ENCODE data around the gene GIT2. TPM values are rescaled to one million over a fixed set of nuclear protein-coding genes. Genes with fewer than 3 reads are reported as not detected.

Gene GIT2
- total and polyA plus RNA-seq, 10 of the 15 experiments (the other 5 are each of a cell fraction or from before 2014, with no cell fraction given) = 9.1 to 49.9 (median 43.9) TPM

DNA sequence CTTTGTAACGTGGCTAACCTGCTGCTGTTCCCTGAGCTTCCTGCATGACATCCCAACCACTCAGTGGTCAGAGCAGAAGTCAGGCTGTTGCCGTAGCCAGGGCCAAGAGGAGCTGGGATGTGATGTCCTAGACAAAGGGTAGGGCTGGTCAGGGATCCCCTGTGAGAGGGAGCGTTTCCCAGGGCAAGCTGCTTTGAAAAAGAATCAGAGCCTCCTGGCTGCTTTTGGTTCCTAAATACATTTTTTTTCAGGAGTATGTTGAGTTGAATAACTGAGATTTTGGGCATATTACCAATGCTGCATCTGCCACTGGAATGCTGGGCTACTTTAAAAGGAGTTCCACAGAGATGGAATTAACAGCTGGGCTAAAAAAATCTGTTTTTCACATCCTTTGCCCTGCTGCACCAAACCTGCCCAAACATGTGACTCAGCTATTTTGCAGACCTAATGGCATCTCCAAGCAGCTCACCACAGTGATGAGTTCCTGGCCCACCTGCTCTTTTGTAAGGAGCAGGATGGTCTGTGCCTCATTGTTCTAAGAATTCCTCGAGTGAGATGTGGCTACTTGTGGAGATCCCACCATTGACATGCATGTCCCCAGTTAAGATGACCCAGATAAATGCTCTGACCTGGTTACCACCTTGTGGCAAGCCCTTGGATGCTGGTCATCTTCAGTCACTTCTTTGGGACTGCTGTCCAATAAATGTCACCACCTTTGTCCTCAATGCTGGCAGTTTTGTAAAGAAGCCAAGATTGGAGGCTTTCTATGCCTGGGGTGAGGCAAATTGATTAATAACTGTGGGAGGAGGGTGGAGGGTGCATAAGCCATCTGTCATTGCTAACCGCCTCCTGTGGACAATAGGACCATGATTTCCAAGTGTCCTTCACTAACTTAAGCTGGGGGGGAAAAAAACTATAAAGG is 27.2 kb upstream of the GIT2 start:
- in situ Hi-C loops (cut with MboI) (no loop called here), intact Hi-C loops (cut with micrococcal nuclease; ENCODE audit: unreplicated experiment) (no loop called here)
- no peak overlapping the region for H3K9ac ChIP-seq (ENCODE audit: control insufficient read depth, insufficient read depth, low read length)
- no peak overlapping the region for H3K27ac ChIP-seq (ENCODE audit: control insufficient read depth, insufficient read depth)
- no peaks in the 10 kb centered on the region for H3K27me3 ChIP-seq (replicated peaks in 1 of 2; ENCODE audit: control insufficient read depth in 2 of 2, insufficient read depth in 2 of 2, low read length in 1 of 2)
- H3K4me1 ChIP-seq (ENCODE audit: control insufficient read depth, insufficient read depth, low read length) = no peaks in the 10 kb centered on the region
- RAD21 ChIA-PET (ENCODE audit: unreplicated experiment) = interaction anchor here (0.7 to 1.5 kb wide), 3 partner anchors 19 to 408 kb away, joined by 3 to 4 read pairs (median 3); no protein-coding TSS in a partner anchor
- H3K4me3 ChIP-seq = no peak overlapping the region
- SMC1A ChIA-PET (ENCODE audit: uncharacterized antibody, unreplicated experiment) = interaction anchor here (0.7 to 1.8 kb wide), 8 partner anchors 9 to 221 kb away, joined by 3 to 9 read pairs (median 4); no protein-coding TSS in a partner anchor
- POLR2A ChIA-PET = interaction anchor here (0.6 to 1.5 kb wide), 3 partner anchors 10 to 128 kb away, joined by 3 to 4 read pairs (median 3); no protein-coding TSS in a partner anchor
- no peaks in the 10 kb centered on the region for H4K20me1 ChIP-seq (ENCODE audit: control insufficient read depth, insufficient read depth)
- no peak for FAIRE-seq
- no peak for DNase-seq (ENCODE audit: low read depth, low spot score)
- no peaks in the 10 kb centered on the region for H3K79me2 ChIP-seq (ENCODE audit: control insufficient read depth, insufficient read depth, low read length)
- 100% methylated on average over 5 of the region's 5 CpGs for WGBS (ENCODE audit: insufficient coverage, insufficient replicate concordance, low lambda C conversion rate, missing lambda C conversion rate)
- H3K4me2 ChIP-seq (ENCODE audit: control insufficient read depth, insufficient read depth) = no peak overlapping the region
- TF ChIP-seq TCF3 (IDR thresholded peaks at IDR 0.05; ENCODE audit: borderline replicate concordance, insufficient read depth, low read depth, low read length) = no peak
- TF ChIP-seq NR2F1 (conservative IDR thresholded peaks at IDR 0.05) = no peak
- no peak for TF ChIP-seq ESRRA (IDR thresholded peaks at IDR 0.05; ENCODE audit: low read length)
- TF ChIP-seq, protein P1, sequence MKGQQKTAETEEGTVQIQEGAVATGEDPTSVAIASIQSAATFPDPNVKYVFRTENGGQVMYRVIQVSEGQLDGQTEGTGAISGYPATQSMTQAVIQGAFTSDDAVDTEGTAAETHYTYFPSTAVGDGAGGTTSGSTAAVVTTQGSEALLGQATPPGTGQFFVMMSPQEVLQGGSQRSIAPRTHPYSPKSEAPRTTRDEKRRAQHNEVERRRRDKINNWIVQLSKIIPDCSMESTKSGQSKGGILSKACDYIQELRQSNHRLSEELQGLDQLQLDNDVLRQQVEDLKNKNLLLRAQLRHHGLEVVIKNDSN (IDR thresholded peaks at IDR 0.05; ENCODE audit: borderline replicate concordance, extremely low read length, insufficient read depth, low read depth, low read length) = no peak
- TF ChIP-seq, protein P2, sequence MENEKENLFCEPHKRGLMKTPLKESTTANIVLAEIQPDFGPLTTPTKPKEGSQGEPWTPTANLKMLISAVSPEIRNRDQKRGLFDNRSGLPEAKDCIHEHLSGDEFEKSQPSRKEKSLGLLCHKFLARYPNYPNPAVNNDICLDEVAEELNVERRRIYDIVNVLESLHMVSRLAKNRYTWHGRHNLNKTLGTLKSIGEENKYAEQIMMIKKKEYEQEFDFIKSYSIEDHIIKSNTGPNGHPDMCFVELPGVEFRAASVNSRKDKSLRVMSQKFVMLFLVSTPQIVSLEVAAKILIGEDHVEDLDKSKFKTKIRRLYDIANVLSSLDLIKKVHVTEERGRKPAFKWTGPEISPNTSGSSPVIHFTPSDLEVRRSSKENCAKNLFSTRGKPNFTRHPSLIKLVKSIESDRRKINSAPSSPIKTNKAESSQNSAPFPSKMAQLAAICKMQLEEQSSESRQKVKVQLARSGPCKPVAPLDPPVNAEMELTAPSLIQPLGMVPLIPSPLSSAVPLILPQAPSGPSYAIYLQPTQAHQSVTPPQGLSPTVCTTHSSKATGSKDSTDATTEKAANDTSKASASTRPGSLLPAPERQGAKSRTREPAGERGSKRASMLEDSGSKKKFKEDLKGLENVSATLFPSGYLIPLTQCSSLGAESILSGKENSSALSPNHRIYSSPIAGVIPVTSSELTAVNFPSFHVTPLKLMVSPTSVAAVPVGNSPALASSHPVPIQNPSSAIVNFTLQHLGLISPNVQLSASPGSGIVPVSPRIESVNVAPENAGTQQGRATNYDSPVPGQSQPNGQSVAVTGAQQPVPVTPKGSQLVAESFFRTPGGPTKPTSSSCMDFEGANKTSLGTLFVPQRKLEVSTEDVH (IDR thresholded peaks at IDR 0.05; ENCODE audit: low read depth, partially characterized antibody) = no peak
- TF ChIP-seq BHLHE40 (IDR thresholded peaks at IDR 0.05; ENCODE audit: borderline replicate concordance in 1 of 2, low read depth in 2 of 2, low read length in 1 of 2) = no peak
- no peak for TF ChIP-seq GABPA (IDR thresholded peaks at IDR 0.05; ENCODE audit: low read depth)
- TF ChIP-seq STAT3 (IDR thresholded peaks at IDR 0.05; ENCODE audit: low read depth, low read length) = no peak
- no peak for TF ChIP-seq CREM (IDR thresholded peaks at IDR 0.05; ENCODE audit: low read depth)
- TF ChIP-seq CEBPB (IDR thresholded peaks at IDR 0.05; ENCODE audit: borderline replicate concordance in 1 of 2, low read depth in 2 of 2, low read length in 2 of 2) = no peak
- no peak for TF ChIP-seq JUND (IDR thresholded peaks at IDR 0.05; ENCODE audit: low read depth, low read length)
- TF ChIP-seq POLR2AphosphoS5 (IDR thresholded peaks at IDR 0.05; ENCODE audit: low read length) = no peak
- TF ChIP-seq IKZF2 (IDR thresholded peaks at IDR 0.05) = no peak
- TF ChIP-seq NBN (IDR thresholded peaks at IDR 0.05) = no peak
- no peaks in the 10 kb centered on the region for H3K9me3 ChIP-seq (replicated peaks; ENCODE audit: control insufficient read depth, insufficient read depth, low read length)
- no peak for ATAC-seq
- CTCF ChIA-PET = interaction anchor here (0.9 to 1.5 kb wide), 5 partner anchors 19 to 168 kb away, joined by 3 to 4 read pairs (median 3); no protein-coding TSS in a partner anchor
- no TSS peak for BruUV-seq (replicated peaks)
- H3K36me3 ChIP-seq (ENCODE audit: control insufficient read depth in 2 of 2, insufficient read depth in 2 of 2, low read length in 1 of 2) = peaks cover 16 to 44% of the 10 kb centered on the region in 2 experiments
- H2AFZ ChIP-seq (ENCODE audit: control insufficient read depth, low read depth, low read length) = no peak overlapping the region
